RPMI7951 (cell line): ENCODE measurements around the gene PDE8A. TPM values are rescaled to one million over a fixed set of nuclear protein-coding genes. Genes with fewer than 3 reads are reported as not detected.
"Not testable (repeated sequence)": the region's sequence is repeated elsewhere in the genome, so short reads cannot be mapped to it uniquely, and the experiment has no call there.

Experiments used
- DNase-seq: peaks from one replicate; pipeline ENCODE4 v3.0.0-alpha.2; 2012; ENCODE audit warnings: low read depth
- total RNA-seq: library from RNA; depleted of rRNA; stranded (reverse); fragments of >200 nt; shearing (Covaris generic); gene quantifications from 2 replicates; pipeline ENCODE4 v1.2.3, GENCODE V29; 2014

PDE8A gene
- total RNA-seq, 1 experiment from 2014 or later: 28.7 TPM

- no peak for DNase-seq
These were observed 21.1 kb upstream of the PDE8A start for GRCh38 chr15:84960391-84961113.

GRCh38 chr15:84961114-84961452, 20.6 kb upstream of the PDE8A start:
- peak; percentile 79 for DNase-seq

DNA sequence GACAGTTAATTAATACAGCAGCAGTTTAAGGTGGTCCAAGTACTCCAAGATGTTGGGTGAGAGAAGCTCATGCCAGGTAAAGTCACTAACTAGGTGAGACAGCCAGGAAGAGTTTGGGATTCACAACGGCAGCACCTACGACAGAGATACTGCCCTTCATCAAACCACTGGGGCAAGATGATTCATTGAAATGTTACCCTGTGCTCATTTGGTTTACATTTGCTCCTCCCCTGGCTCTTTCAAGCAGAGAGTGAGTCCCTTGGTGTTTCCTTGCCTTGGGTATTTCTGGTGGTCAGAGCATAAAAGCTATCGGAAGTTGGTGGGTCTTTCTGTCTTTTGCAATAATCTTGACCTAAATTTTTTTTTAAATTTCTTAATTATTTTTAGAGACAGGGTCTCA, 19.9 kb upstream of the PDE8A start:
- peak; percentile 48 for DNase-seq

DNA sequence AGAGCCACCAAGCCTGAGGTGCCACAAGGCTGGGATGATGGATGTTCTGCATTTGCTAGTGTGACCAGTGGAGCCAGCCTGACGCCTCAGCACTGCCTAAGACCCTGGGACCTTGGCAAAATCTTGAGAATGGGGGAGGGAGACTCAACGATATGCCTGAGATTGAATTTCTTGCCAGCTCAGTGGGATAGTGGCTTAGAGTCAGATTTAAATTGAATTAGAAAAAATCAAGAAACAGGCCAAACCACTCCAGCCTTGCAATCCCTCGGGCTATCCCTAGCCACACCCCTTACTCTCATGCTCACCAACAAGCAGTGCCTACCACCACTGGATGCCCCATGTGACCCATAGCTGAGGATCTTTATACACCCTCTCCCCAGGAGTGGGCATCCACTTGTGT, 18.7 kb upstream of the PDE8A start:
- no peak for DNase-seq

GRCh38 chr15:84967380-84967779, 14.3 kb upstream of the PDE8A start:
- DNase-seq: no peak

- DNase-seq: no peak
These were observed 13.4 kb upstream of the PDE8A start for GRCh38 chr15:84968301-84968700.

DNA sequence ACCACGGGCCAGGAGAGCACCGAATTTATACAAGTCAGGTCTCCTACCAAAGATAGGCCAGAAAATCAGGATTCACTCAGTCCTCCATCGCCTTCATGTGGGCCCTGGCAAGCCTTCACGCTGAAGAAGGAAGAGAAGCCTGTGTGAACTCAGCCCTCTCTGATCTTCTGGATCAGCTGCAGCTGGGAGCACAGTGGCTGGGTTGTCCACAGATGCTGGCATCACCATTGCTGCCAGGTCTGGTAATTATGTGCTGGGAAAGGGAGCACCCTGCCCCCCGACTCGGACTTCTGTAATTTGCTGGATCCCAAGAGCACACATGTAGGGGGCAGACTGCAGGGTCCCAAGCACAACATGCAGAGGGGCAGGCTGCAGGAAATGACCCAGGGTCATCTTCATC, 12.4 kb upstream of the PDE8A start:
- no peak for DNase-seq

DNA sequence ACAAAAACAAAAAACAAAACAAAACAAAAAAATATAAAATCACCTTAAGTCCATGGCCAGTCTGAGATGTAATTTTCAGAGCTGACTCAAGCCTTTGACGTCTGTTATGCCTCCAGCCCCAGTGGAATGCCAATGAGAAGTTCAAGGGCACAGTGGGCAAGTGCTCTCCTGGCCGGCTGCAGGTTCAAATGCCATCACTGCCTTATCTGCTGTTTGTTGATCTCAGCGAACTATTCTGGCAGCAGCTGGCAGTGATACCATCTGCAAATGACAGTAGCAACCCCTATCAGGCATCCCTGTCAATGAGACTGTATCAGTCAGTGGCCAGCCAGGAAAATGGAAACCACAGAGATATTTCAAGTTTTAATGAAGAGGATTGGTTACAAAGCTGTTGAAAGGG, 10.8 kb upstream of the PDE8A start:
- DNase-seq: no peak

DNA sequence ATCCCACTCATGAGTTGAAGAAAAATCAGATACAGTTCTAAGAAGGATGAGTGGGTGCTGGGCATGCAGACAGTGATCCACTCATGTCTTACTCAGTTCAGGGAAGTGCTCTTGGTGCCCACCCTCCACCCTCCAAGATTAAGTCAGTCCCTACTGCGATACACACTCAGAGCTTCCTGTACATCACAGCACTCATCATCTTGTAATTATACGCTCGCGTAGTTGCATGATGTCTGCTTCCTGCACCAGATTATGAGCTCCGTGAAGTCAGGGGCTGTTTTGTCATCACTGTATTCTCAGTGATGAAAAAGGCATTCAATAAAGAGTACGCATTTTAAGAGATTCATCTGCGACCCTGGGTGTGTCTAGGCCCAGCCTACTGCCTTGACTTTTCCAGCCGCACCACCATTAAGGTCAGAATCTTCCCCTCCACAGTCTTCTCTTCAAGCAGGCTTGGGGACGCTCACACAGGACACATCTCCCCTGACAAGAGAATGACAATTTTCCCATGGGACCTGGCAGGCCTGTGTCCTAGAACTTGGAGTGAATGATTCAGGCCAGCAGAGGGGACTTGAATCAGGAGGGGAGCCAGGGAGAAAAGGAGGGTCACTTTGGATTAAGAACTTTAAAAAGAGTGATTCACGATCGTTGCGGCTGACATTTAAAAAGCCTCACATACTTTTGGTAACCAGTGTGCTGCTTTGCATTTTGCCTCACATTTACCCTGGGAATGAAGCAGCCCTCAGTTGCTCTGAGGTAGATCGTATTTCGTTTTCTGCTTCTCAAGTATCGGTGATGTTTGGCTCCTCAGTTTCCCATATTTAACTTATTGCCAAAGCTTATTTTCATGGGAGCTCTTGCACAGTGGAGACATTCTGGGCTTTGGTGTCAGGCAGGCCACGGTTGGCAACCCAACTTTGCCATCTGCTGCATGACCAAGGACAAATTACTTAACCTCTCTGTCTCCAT, 7.9 kb upstream of the PDE8A start:
- no peak for DNase-seq

GRCh38 chr15:84975871-84976351, 5.7 kb upstream of the PDE8A start:
- no peak for DNase-seq

DNA sequence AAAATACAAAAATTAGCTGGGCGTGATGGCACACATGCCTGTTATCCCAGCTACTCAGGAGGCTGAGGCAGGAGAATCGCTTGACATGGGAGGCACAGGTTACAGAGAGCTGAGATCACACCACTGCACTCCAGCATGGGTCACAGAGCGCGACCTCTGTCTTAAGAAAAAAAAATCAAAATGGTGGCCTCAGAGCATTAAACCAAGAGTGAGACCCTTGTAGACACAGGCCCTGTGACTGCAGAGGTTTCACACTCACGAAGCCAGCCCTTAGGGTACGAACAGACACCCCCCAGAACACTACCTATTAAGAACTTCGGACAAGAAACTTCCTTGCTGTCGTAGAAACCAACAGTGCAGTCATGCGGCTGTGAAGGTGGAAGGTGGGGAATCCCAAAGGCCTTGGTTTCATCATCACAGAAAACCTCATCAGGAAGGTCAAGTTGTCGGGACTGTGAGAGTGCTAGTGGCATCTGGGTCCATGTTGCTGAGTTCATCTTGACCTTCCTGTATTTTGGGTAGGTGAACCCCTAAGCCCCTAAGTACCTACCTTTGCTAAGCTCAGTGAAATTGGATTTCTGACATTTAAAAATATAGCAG, 4.8 kb upstream of the PDE8A start:
- no peak for DNase-seq

DNA sequence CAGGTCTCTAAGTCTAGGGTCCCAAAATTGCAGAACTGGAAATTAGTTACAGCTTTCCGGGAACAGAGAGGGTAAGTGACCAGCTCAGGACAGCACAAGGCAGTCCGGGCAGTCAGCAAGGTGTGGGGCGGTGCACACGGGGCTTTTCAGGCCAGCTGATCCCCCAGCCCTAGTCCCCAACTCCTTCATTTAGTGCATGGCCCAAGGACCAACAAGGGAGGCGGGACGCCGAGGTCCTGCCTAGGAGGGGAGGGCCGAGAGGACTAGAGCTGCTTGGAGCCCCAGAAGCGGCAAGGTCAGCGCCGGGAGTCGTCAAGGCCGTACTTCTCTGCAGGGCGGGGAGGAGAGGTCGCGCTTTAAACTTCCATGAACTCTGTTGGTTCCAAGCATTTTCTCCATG, 2.0 kb upstream of the PDE8A start:
- DNase-seq: peak; percentile 15

DNA sequence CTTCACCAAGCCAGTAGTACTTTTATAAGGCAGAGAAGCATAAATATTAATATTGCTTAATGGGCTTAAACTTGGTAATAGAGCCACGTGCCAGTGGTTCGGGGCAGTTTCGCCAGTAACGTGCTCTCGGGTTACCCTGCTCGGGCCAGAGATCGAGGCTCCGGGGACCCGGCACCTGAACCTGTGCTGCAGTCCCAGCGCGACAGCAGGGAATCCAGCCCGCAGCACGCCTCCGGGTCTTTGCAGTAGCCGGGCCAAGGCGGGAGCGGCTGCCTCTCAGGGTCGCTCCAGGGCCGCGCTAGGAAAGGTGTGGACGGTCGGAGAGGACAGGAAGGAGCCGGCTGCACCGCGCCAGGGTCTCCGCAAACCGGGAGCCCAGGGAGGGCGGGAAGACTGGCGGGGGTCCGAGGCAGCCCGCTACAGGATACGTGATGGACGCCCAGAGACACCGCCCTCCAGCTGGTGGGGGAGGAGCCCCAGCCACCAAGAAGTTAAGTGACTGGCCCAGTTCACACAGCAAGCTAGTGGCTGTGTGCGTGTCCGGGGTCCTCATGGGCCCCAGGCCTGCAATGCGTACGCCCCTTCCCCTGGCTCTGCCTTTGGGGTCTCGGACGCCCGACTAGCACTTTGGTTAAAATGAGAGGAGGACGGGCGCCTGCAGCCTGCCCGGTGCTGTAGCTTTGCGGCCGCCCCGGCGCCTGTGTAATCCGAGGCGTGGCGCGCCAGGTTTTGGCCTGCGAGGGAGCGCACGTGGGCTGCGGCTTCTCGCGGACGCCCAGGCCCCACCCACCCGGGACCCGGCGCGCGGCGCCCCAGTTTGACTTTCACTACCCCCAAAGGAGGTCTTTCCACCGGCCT, 1.2 kb upstream of the PDE8A start:
- peak; percentile 85 for DNase-seq

DNA sequence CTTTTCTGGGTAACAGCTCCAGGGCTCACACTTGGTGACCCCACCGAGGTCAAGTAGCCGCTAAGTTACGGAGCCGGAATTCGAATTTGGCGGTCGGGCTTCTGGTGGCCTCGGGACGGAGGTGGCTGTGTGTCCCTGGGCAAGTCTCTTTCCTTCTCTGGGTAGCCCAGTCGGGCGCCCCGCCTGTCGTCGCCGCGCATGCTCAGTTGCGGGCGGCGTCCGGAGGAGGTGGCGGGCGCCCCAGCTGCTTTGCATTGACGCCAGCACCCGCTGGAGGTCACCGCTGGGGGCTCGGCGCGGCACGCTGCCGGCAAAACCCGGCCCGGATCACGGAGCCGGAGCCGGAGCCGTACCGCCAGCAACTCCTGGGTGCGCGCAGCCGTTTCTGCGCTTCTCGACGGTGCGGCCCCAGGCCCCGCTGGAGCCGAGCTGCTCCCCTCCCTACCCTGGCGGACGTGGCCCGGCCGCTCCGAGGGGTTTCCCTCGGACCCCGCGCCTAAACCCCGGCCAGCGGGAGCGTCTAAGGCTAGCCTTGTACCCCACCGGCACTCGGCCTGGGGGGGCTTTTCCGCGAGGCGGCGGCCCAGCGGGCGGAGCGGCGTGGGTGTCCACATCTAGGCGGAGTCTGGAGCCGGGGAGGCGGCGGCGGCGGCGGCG, 474 bp upstream of the PDE8A start:
- DNase-seq: peak; percentile 94

DNA sequence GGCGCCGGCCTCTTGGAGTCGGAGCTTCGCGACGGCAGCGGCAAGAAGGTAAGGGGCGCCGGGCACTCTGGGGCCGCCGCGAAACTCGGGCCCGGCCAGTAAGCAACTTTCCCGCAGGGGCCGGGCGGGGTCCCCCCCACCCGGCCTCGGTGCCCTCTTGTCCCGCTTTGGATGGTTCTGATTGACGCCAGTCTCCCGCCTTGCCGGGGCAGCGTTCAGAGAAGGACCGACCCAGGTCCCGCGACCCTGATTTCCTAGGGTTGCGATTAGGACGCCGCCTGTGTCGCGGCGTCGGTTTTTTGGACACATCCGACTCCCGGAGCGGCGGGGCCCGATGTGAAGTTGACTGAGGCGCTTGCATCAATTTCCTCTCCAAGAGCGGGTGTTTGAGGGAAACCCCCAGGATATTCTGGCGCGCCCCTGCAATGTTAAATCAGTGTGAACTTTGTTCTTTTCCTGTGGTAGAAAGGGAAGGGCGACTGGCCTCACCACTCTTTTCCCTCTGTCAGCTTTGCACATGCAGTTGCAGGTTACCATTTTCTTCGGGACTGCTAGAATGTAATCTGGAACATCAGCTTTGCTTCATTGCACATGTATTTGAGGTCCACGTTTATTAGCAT, 755 bp downstream of the PDE8A start:
- peak; percentile 38 for DNase-seq

DNA sequence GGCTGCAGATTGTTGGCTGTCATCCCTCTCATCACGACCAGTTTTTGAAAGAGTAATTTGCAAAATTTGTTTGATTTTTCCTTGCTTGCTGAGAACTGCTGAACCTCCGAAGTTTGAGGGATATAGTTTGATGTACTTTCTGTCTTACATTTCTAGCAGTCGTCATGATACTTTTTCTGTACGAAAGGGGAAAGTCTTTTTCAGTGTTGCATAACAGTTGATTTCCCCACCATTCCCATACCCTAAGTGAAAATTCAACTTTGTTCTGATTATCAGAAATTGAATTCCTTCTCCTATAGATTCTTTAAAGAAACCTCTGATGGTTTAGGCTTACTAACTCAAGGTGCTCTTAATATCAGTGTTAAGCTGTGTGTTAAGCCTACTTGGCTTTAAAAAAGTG, 1.6 kb downstream of the PDE8A start:
- DNase-seq: no peak

- no peak for DNase-seq
These were observed 2.1 kb downstream of the PDE8A start for GRCh38 chr15:84983711-84984110.

- no peak for DNase-seq
These were observed 3.5 kb downstream of the PDE8A start for GRCh38 chr15:84985158-84985557.

DNA sequence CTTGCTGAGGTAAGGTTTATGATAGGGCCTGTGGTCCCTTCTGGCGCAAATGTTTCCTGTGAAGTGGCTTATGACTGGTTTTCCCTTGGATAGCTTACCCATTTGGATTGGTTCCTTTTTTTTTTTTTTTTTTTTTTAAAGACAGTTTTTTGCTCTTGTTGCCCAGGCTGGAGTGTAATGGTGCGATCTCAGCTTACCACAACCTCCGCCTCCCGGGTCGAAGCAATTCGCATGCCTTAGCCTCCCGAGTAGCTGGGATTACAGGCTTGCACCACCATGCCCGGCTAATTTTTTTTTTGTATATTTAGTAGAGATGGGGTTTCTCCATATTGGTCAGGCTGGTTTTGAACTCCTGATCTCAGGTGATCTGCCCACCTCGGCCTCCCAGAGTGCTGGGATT, 5.7 kb downstream of the PDE8A start:
- not testable (repeated sequence) for DNase-seq

DNA sequence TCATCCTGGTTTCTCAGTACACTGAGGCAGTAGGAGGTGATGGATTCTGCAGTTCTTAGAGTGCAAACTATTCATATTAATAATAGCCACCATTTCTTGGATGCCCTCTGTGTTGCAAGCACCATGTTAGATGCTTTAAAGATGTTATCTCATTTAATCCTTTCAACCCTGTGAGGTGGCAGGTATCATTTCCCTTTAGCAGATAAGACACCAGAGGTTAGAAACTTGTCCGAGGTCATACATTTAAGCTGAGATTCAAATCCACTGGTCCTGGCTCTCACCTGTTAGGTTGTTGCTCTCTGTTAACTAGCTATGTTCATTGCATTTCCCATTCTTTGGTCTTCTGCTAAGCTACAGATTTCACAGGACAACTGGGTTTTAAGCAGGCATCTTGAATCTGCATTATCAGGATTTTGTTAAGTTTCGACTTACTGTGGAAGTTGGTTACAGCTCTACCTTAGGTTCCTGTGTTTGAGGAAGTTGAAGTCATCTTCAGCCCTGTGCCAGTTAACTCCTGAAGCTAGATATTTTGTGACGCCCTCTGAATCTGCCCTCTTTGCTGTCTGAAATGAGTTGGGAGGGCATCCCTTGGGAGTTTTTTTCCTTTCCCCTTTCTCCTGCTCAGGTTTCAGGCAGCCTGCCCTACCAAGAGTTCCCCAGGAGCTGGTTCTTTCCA, 6.4 kb downstream of the PDE8A start:
- DNase-seq: no peak
